HUES64 (cell line): ENCODE measurements around the gene UBE2J1.
"Not testable (repeated sequence)": the region's sequence is repeated elsewhere in the genome, so short reads cannot be mapped to it uniquely, and the experiment has no call there.

Experiments
- H3K27ac ChIP-seq: 2 replicates; pipeline ENCODE4 v1.7.0; 2013; ENCODE audit warnings: low read depth, low read length, inconsistent platforms
- H3K27me3 ChIP-seq: 2 replicates; pipeline ENCODE4 v1.6.1; 2013; ENCODE audit warnings: mild to moderate bottlenecking, low read length; ENCODE audit not compliant: insufficient read depth
- H3K36me3 ChIP-seq: 2 replicates; pipeline ENCODE4 v1.6.1; 2013; ENCODE audit warnings: mild to moderate bottlenecking, low read length; ENCODE audit not compliant: insufficient read depth
- H3K4me1 ChIP-seq: 2 replicates; pipeline ENCODE4 v1.6.1; 2013; ENCODE audit warnings: mild to moderate bottlenecking, low read length, moderate library complexity; ENCODE audit not compliant: insufficient read depth
- H3K4me3 ChIP-seq: 2 replicates; pipeline ENCODE4 v1.5.1; 2013; ENCODE audit warnings: mild to moderate bottlenecking, low read length, moderate library complexity
- H3K9ac ChIP-seq: 2 replicates; pipeline ENCODE4 v1.6.1; 2013; ENCODE audit warnings: mild to moderate bottlenecking, low read depth, low read length
- H3K9me3 ChIP-seq: 2 replicates; pipeline ENCODE4 v1.6.1; 2013; ENCODE audit warnings: low read depth, low read length; ENCODE audit not compliant: insufficient read depth
- WGBS: fragments of 150-250, 120-280 bp; methylation state at CpG from one replicate; pipeline ENCODE4 v1.1.7; 2013; ENCODE audit warnings: missing lambda C conversion rate; 5-methylcytosine and 5-hydroxymethylcytosine counted together

UBE2J1 gene

DNA sequence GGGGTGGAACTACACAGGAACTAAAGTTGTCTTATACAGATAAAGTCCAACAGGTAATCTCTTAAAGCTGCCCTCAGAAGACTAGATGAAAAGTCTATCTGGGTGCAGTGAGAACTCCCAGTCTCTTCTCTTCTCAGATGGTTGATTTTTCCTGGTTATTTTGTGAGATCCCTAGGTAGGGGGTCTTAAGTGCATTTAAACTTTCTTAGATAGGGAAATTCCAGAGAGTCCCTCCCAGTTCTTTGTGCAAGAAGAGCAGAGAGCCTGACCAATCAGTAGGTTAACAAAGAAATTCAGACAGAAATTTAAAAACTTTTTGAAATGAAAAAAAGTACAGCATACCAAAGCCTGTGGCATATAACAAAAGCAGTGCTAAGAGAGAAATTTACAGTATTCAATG is 35.5 kb downstream of the UBE2J1 start:
- H3K36me3 ChIP-seq = no peaks in the 10 kb centered on the region
- no peaks in the 10 kb centered on the region for H3K27me3 ChIP-seq
- H3K9ac ChIP-seq = no peak overlapping the region
- H3K27ac ChIP-seq = no peak overlapping the region
- no peak overlapping the region for H3K4me3 ChIP-seq
- H3K4me1 ChIP-seq = peaks cover 11% of the 10 kb centered on the region
- H3K9me3 ChIP-seq = peaks cover 28% of the 10 kb centered on the region

DNA sequence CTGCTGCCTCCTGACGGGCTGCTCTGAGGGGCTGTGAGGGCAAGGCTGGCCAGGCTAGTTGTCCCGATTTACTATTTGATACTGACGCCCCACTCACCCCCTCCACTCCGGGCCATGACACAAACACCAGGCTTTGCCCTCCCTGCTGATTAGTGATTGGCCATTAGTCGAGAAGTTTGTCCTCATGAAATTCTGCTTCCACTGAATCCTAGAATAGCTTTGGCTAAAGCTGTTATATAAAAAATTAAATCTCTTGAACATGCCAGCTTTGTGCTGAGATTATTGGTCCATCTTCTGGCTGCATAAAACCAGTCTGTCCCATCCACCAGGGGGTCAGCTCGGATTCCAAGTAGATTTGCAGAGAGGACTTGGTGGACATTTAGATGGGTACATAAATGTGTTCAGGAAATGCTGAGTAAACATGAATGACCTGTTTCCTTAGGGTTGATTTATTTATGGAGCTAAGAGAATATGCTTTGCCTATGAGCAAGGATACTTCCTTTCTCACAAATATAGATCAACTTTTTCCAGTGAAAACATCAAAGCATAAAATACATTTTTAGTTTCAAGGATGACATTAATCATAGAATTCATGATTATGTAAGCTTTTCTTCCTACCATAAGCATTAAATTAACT is 37.2 kb downstream of the UBE2J1 start, which contains the start of gene GABRR2:
Gene GABRR2 (minus strand): TSS at position 51 of the 637 bp plus-strand sequence. CDS start 134 bp downstream, outside the sequence.
- Histone ChIP-seq H3K4me3 (no peak within 1 kb of the TSS), H3K27ac (no peak within 1 kb of the TSS), H3K9me3 (peaks cover 11% of the 10 kb centered on the region), H3K36me3 (no peaks in the 10 kb centered on the region), H3K9ac (no peak within 1 kb of the TSS), H3K27me3 (no peaks in the 10 kb centered on the region), H3K4me1 (peaks cover 11% of the 10 kb centered on the region)
- 91% methylated on average over 6 of the region's 6 CpGs for WGBS

DNA sequence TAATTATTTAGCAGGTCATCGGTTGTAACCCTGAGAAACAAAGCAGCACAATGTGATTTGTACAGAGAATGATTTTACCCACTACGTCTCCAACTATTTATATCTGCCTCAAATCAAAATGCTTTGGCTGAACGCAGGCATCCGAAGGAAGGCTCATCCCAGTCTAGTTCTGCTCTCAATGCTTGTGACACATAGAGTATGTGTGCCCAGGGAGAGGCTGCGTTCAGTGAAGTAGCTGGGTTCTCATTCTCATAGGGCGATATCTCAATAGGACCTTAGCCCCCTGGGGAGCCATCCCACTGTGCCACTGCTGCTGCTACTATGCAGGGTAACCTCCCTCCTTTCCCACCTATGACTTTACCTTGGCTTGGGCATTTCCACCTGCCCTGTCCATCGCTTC is 37.8 kb downstream of the UBE2J1 start:
- no peak overlapping the region for H3K9ac ChIP-seq
- H3K27ac ChIP-seq = no peak overlapping the region
- no peaks in the 10 kb centered on the region for H3K27me3 ChIP-seq
- H3K36me3 ChIP-seq = no peaks in the 10 kb centered on the region
- peaks cover 11% of the 10 kb centered on the region for H3K4me1 ChIP-seq
- 93% methylated on average over 7 of the region's 7 CpGs for whole genome bisulfite sequencing
- H3K4me3 ChIP-seq = no peak overlapping the region
- peaks cover 4% of the 10 kb centered on the region; the same call in 1 of the 2 replicates for H3K9me3 ChIP-seq

DNA sequence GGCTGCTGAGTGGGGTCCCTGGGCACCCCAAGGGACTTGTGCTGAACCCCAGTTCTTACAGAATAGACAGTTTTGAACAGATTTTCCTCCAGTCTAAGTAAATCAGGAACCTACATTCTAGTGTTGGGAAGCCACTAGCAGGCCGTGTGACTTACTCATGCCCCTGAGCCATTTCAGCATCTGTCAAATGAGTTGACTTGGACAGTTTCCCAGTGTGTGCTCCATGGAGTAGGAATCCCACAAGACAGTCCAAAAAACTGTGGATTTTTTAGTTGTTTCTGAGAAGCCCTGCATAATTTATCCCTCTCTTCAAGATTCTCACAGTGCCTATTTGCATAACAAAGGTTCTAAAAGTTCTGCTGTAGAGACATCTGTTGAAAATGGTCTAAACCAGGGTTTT is 39.5 kb downstream of the UBE2J1 start:
- 85% methylated on average over 1 of the region's 1 CpG for WGBS
- Histone ChIP-seq H3K9ac (no peak overlapping the region), H3K27me3 (no peaks in the 10 kb centered on the region), H3K36me3 (no peaks in the 10 kb centered on the region), H3K4me3 (no peak overlapping the region), H3K27ac (no peak overlapping the region), H3K4me1 (peaks cover 11% of the 10 kb centered on the region), H3K9me3 (no peaks in the 10 kb centered on the region)

DNA sequence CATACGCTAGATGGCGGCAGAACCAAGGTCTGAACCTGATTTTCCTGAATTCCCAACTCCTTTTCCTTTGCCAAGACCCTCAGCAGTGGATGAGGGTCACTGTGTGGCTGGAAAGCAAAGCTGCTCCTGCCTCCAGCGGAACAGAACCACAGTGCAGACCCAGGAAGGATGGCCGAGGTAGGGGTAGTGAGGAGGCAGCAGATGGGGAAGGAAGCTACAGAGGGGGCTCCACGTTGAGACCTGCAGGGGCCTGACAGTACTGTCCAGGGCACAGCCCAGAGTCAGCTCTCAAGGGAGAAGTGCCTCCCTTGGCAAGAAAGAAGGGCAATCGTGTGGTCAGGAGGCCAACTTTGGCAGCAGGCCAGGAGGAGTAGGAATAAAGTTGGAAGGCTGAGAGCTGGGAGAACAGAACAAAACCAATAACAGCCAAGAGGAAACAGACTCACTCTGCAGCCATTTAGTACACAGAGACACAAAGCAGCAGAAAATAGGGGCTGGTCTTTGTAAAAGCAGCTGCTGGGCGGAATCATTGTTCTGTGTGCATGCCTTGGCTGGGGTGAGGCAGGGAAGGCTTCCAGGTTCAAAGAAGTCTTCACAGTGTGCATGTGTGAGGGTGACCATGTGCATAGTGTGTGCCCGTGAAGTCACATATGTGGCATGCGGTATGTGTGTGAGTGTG is 40.5 kb downstream of the UBE2J1 start:
- 64% methylated on average over 9 of the region's 9 CpGs for WGBS
- Histone ChIP-seq H3K4me3 (no peak overlapping the region), H3K4me1 (peaks cover 10% of the 10 kb centered on the region), H3K9me3 (no peaks in the 10 kb centered on the region), H3K27me3 (no peaks in the 10 kb centered on the region), H3K9ac (no peak overlapping the region), H3K36me3 (no peaks in the 10 kb centered on the region), H3K27ac (no peak overlapping the region)

DNA sequence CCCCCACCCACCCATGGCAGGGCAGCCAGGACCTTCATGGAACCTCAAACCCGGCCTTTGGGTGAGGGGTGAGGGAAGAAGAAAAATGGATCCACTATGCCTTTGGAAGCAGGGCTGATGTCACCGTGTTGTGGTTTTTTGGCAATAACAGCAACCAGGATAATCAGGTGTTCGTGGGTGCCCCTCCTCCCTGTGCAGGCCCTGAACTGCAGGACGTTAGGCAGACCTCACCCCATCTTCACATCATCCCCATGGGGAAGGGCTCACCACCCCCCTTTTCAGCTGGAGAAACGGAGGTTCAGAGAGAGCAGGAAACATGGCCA is 41.0 kb downstream of the UBE2J1 start:
- Histone ChIP-seq H3K36me3 (no peaks in the 10 kb centered on the region), H3K9ac (no peak overlapping the region), H3K4me1 (peaks cover 7% of the 10 kb centered on the region), H3K27me3 (no peaks in the 10 kb centered on the region), H3K27ac (no peak overlapping the region), H3K4me3 (no peak overlapping the region), H3K9me3 (no peaks in the 10 kb centered on the region)
- WGBS = 61% methylated on average over 5 of the region's 5 CpGs

DNA sequence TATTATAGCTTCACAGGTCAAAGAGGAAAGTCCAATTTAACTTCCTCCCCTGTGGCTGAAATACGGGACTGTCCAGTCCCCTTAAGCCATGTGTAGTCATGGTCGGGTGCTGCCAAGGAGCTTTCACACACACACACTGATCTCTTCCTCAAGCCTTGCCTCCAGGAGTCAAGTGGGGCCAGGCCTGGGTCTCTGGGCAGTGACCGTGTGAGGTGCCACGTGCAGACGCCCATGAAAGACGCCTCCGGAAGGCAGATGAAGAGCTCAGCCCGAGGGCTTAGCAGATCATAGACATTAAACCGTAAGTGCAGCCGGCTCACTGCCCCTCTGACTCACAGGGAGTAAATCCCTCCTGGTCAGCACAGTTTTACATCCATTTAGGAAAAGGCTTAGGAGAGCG is 41.6 kb downstream of the UBE2J1 start:
- H3K27ac ChIP-seq = no peak overlapping the region
- H3K4me1 ChIP-seq = peaks cover 7% of the 10 kb centered on the region
- H3K27me3 ChIP-seq = no peaks in the 10 kb centered on the region
- H3K4me3 ChIP-seq = no peak overlapping the region
- H3K9ac ChIP-seq = no peak overlapping the region; the same call in 1 of the 2 replicates
- H3K9me3 ChIP-seq = no peaks in the 10 kb centered on the region
- no peaks in the 10 kb centered on the region for H3K36me3 ChIP-seq
- WGBS = 75% methylated on average over 11 of the region's 11 CpGs

DNA sequence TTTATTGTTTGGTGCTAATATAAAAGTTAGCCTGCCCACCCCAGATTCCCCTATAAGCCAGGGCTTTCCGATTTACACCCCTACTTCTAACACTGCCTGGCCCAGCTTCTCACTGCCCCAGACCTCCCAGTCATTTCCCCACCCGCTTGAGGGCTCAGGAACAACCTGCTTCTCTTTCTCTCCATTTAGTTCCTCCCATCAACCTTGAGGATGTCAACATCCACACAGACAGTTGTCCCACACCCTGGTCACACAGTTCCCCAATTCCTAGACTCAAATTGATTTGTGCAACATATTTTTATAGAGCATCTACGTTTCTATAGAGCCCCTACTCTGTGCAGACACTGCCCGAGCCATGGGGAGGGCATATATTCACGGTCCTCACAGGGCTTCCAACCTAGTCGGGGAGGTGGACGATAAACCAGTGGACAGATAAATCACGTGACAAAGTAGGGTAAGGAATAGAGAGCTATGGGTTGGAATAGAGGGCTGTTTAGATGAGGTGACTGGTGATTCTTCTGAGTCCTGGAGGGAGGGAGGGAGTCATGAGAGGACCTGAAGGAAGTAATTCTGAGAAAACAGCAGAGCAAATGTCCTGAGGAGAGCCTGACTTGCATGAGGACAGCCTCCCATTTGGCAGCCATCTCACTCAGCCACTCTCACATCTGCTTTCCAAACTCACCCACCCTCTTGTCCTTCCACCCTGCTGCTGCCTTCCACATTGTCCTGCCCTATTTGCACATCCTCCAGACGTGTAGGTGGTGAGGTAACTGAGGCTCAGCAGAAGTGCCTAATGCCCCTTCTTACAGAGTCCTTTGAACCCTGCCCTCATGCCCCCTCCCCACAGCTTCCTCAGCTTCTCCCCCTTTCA is 43.8 kb downstream of the UBE2J1 start:
- 90% methylated on average over 9 of the region's 9 CpGs for WGBS
- no peaks in the 10 kb centered on the region for H3K9me3 ChIP-seq
- H3K36me3 ChIP-seq = no peaks in the 10 kb centered on the region
- H3K4me1 ChIP-seq = peaks cover 7% of the 10 kb centered on the region
- no peak overlapping the region for H3K9ac ChIP-seq
- no peaks in the 10 kb centered on the region for H3K27me3 ChIP-seq
- H3K4me3 ChIP-seq = no peak overlapping the region
- H3K27ac ChIP-seq = no peak overlapping the region

DNA sequence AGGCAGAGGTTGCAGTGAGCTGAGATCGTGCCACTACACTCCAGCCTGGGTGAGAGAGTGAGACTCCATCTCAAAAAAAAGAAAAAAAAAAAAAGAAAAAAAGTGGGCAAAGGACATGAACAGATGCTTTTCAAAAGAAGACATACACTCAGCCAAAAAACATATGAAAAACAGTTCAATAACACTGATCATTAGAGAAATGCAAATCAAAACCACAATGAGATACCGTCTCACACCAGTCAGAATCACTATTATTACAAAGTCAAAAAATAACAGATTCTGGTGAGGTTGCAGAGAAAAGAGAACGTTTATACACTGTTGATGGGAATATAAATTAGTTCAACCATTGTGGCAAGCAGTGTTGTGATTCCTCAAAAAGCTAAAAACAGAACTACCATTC is 48.0 kb downstream of the UBE2J1 start:
- not testable (repeated sequence) for H3K27ac ChIP-seq, H3K9ac ChIP-seq, H3K27me3 ChIP-seq, H3K4me3 ChIP-seq, H3K9me3 ChIP-seq, H3K36me3 ChIP-seq, H3K4me1 ChIP-seq
- WGBS = 90% methylated on average over 2 of the region's 3 CpGs

DNA sequence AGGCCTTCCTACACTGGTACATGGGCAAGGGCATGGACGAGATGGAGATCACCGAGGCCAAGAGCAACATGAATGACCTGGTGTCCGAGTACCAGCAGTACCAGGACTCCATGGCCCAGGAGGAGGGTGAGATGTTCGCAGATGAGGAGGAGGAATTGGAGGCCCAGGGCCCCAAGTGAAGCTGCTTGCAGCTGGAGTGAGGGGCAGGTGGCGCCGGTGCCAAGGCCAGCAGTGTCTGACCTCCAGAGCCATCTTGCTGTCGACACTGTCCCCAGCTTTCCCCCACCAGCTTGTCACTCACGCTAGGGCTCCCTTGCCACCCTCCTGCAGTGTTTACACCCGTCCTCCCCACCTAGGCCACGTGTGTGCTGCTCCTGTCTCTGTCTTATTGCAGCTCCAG is 49.6 kb downstream of the UBE2J1 start:
- 88% methylated on average over 10 of the region's 10 CpGs for WGBS
- Histone ChIP-seq H3K9me3 (no peaks in the 10 kb centered on the region), H3K4me3 (no peak overlapping the region), H3K36me3 (no peaks in the 10 kb centered on the region), H3K4me1 (0 out of 2 replicates have a peak, but pooled peaks cover 4% of the 10 kb centered on the region), H3K27me3 (no peaks in the 10 kb centered on the region), H3K9ac (no peak overlapping the region), H3K27ac (no peak overlapping the region)

DNA sequence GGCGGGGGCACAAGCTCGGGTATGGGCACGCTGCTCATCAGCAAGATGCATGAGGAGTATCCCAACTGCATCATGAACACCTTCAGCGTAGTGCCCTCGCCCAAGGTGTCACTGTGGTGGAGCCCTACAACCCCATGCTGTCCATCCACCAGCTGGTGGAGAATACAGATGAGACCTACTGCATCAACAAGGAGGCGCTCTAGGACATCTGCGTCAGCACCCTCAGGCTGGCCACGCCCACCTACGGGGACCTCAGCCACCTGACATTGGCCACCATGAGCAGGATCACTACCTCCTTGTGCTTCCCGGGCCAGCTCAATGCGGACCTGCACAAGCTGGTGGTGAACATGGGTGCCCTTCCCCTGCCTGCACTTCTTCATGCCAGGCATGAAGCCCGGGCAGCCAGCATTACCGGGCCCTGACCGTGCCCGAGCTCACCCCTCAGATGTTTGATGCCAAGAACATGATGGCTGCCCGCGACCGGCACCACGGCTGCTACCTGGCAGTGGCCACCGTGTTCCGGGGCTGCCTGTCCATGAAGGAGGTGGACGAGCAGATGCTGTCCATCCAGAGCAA is 50.2 kb downstream of the UBE2J1 start:
- H3K4me1 ChIP-seq = 0 out of 2 replicates have a peak, but pooled peaks cover 4% of the 10 kb centered on the region
- no peaks in the 10 kb centered on the region for H3K9me3 ChIP-seq
- no peaks in the 10 kb centered on the region for H3K27me3 ChIP-seq
- no peak overlapping the region for H3K9ac ChIP-seq
- H3K36me3 ChIP-seq = no peaks in the 10 kb centered on the region
- H3K4me3 ChIP-seq = no peak overlapping the region
- WGBS = 92% methylated on average over 22 of the region's 22 CpGs
- no peak overlapping the region for H3K27ac ChIP-seq
